HCT116 (cell line): Measurements from ENCODE around the gene NR2C2AP. TPM values are rescaled to one million over a fixed set of nuclear protein-coding genes. Genes with fewer than 3 reads are reported as not detected.

ENCODE experiments used
- ATAC-seq: fragments of 200-7000 bp; cut with Tn5 transposase; 2 replicates; pipeline ENCODE4 v1.9.1; 2020; ENCODE audit warnings: mild to moderate bottlenecking, moderate library complexity
- BruUV-seq: library from RNA; stranded (reverse); fragments of 400-500 nt; replicated peaks from 2 replicates; lab custom pipeline; 2021; lab: Mats Ljungman, UMichigan
- CTCF ChIA-PET: fragments of 300-600 bp; sonication (Branson Sonifier 250); formaldehyde crosslinking; loops from one replicate; lab custom pipeline; 2021; ENCODE audit warnings: antibody characterized with exemption; lab: Charles Lee
- POLR2A ChIA-PET: fragments of 300-600, 350-600 bp; sonication (Branson Sonifier 250); formaldehyde crosslinking; loops from one replicate; lab custom pipeline; 2021; ENCODE audit warnings: antibody characterized with exemption; lab: Charles Lee
- RAD21 ChIA-PET, 2 experiments: fragments of 300-600 bp; sonication (Branson Sonifier 250); formaldehyde crosslinking; loops; one replicate each; lab custom pipeline; 2023; ENCODE audit warnings: low total read pairs in 2 of 2; ENCODE audit not compliant: uncharacterized antibody in 2 of 2, unreplicated experiment in 2 of 2, low non-redundant PET in 1 of 2; lab: Charles Lee
- DNase-seq: peaks from one replicate; pipeline ENCODE4 v3.0.0-alpha.2; 2010; ENCODE audit warnings: low read depth, low spot score
- H2AFZ ChIP-seq: fragments of 200-600 bp; shearing (Covaris generic), sonication (generic); 2 replicates; pipeline ENCODE4 v1.6.1; 2017; ENCODE audit warnings: low read depth, mixed run types, mixed read lengths, antibody characterized with exemption, low read length; ENCODE audit not compliant: poor library complexity, severe bottlenecking
- H3K27ac ChIP-seq: 2 replicates; pipeline ENCODE4 v1.5.1; 2012; ENCODE audit warnings: low read depth, low read length
- H3K27me3 ChIP-seq: fragments of 200-600 bp; sonication (generic); 2 replicates; pipeline ENCODE4 v1.6.1; 2016; ENCODE audit warnings: mixed run types, low read length, mixed read lengths; ENCODE audit not compliant: insufficient read depth
- H3K36me3 ChIP-seq, 2 experiments: fragments of 200-500 bp in 1 of 2; fragments of 200-600 bp in 1 of 2; sonication (Bioruptor generic) in 1 of 2; sonication (generic) in 1 of 2; 2 replicates each; pipeline versions ENCODE4 v1.5.1 to v1.6.1; 2014 to 2016; ENCODE audit warnings: low read length in 2 of 2, inconsistent platforms in 1 of 2, mixed read lengths in 1 of 2, mixed run types in 1 of 2; ENCODE audit not compliant: insufficient read depth in 2 of 2, control insufficient read depth in 1 of 2
- H3K4me1 ChIP-seq, 2 experiments: fragments of 200-600 bp in 1 of 2; sonication (generic) in 1 of 2; 2 replicates each; pipeline versions ENCODE4 v1.5.1 to v1.6.1; 2012 to 2017; ENCODE audit warnings: low read length in 2 of 2, inconsistent platforms in 1 of 2, mild to moderate bottlenecking in 1 of 2, mixed read lengths in 1 of 2, mixed run types in 1 of 2, moderate library complexity in 1 of 2; ENCODE audit not compliant: insufficient read depth in 2 of 2, control insufficient read depth in 1 of 2
- H3K4me2 ChIP-seq: fragments of 200-600 bp; sonication (generic); 2 replicates; pipeline ENCODE4 v1.6.1; 2017; ENCODE audit warnings: mixed run types, low read length, mixed read lengths
- H3K4me3 ChIP-seq, 2 experiments: fragments of 200-600 bp in 1 of 2; sonication (generic) in 1 of 2; replicated peaks in 1 of 2; 2 replicates each; pipeline ENCODE4 v1.5.1; 2011 to 2016; ENCODE audit warnings: low read length in 2 of 2, control low read depth in 1 of 2, low read depth in 1 of 2, mild to moderate bottlenecking in 1 of 2, mixed read lengths in 1 of 2, mixed run types in 1 of 2
- H3K79me2 ChIP-seq: fragments of 200-600 bp; sonication (generic); 2 replicates; pipeline ENCODE4 v1.6.1; 2017; ENCODE audit warnings: mild to moderate bottlenecking, mixed run types, low read length, moderate library complexity, mixed read lengths; ENCODE audit not compliant: insufficient read depth
- H3K9ac ChIP-seq: fragments of 200-600 bp; sonication (generic); 2 replicates; pipeline ENCODE4 v1.6.1; 2016; ENCODE audit warnings: low read length, mixed read lengths
- H3K9me2 ChIP-seq: fragments of 200-600 bp; sonication (generic), shearing (Covaris generic); 2 replicates; pipeline ENCODE4 v1.6.1; 2017; ENCODE audit warnings: mixed run types, mild to moderate bottlenecking, moderate library complexity; ENCODE audit not compliant: insufficient read depth
- H3K9me3 ChIP-seq, 2 experiments: fragments of 200-500 bp in 1 of 2; fragments of 200-600 bp in 1 of 2; sonication (Bioruptor generic) in 1 of 2; sonication (generic) in 1 of 2; 2 replicates each; pipeline ENCODE4 v1.6.1; 2014 to 2017; ENCODE audit warnings: low read length in 2 of 2, mixed read lengths in 2 of 2, inconsistent platforms in 1 of 2, low read depth in 1 of 2, mild to moderate bottlenecking in 1 of 2, mixed run types in 1 of 2, moderate library complexity in 1 of 2; ENCODE audit not compliant: control insufficient read depth in 1 of 2, insufficient read depth in 1 of 2
- H4K20me1 ChIP-seq: fragments of 200-600 bp; sonication (generic), shearing (Covaris generic); 2 replicates; pipeline ENCODE4 v1.6.1; 2017; ENCODE audit warnings: mixed run types, mild to moderate bottlenecking, moderate library complexity; ENCODE audit not compliant: insufficient read depth
- CEBPB ChIP-seq: IDR thresholded peaks from 2 replicates; pipeline ENCODE4 v1.6.1; 2012; ENCODE audit warnings: low read depth
- EZH2 ChIP-seq: fragments of 200-600 bp; sonication (generic); IDR thresholded peaks from 2 replicates; pipeline ENCODE4 v1.6.1; 2017; ENCODE audit warnings: antibody characterized with exemption, mixed run types
- JUND ChIP-seq: IDR thresholded peaks from 2 replicates; pipeline ENCODE4 v1.6.1; 2012
- SP1 ChIP-seq: IDR thresholded peaks from 2 replicates; pipeline ENCODE4 v1.6.1; 2012; ENCODE audit warnings: low read depth
- SRF ChIP-seq: IDR thresholded peaks from 2 replicates; pipeline ENCODE4 v1.6.1; 2012; ENCODE audit warnings: low read depth
- ZFX ChIP-seq: fragments of 450-650 bp; IDR thresholded peaks from 2 replicates; pipeline ENCODE4 v1.6.1; 2017
- ZNF274 ChIP-seq: fragments of 200-500 bp; sonication (Bioruptor generic); IDR thresholded peaks from 2 replicates; pipeline ENCODE4 v1.6.1; 2014; ENCODE audit warnings: mild to moderate bottlenecking, low read depth, low read length, inconsistent platforms
- intact Hi-C: fragments of 100-400 bp; cut with micrococcal nuclease; formaldehyde crosslinking; loops from 2 replicates; pipeline ENCODE4 v1.10.0; 2022
- total RNA-seq: library from RNA; stranded (reverse); gene quantifications from one replicate; pipeline ENCODE4 v1.2.1, GENCODE V29; 2021; ENCODE audit not compliant: unreplicated experiment
- TF ChIP-seq, protein P1 (sequence below): IDR thresholded peaks from 2 replicates; pipeline ENCODE4 v1.6.1; 2011; ENCODE audit warnings: mild to moderate bottlenecking, low read length, moderate library complexity; ENCODE audit not compliant: insufficient replicate concordance; ENCODE audit errors: extremely low read depth
- TF ChIP-seq, protein P2 (sequence below), 3 experiments: fragments of 200-600 bp in 1 of 3; sonication (generic) in 1 of 3; IDR thresholded peaks in 2 of 3; conservative IDR thresholded peaks in 1 of 3; 2 replicates each; pipeline ENCODE4 v1.5.1; 2012 to 2017; ENCODE audit warnings: low read depth in 2 of 3, low read length in 2 of 3, antibody characterized with exemption in 1 of 3, borderline replicate concordance in 1 of 3, control low read depth in 1 of 3, mild to moderate bottlenecking in 1 of 3, mixed read lengths in 1 of 3, mixed run types in 1 of 3, moderate library complexity in 1 of 3; ENCODE audit not compliant: insufficient read depth in 1 of 3
- TF ChIP-seq, protein P3 (sequence below): IDR thresholded peaks from 2 replicates; pipeline ENCODE4 v1.6.1; 2012
- TF ChIP-seq, protein P4 (sequence below): IDR thresholded peaks from 2 replicates; pipeline ENCODE4 v1.6.1; 2012

Gene NR2C2AP
- total RNA-seq, 1 experiment from 2014 or later = 45.3 TPM

DNA sequence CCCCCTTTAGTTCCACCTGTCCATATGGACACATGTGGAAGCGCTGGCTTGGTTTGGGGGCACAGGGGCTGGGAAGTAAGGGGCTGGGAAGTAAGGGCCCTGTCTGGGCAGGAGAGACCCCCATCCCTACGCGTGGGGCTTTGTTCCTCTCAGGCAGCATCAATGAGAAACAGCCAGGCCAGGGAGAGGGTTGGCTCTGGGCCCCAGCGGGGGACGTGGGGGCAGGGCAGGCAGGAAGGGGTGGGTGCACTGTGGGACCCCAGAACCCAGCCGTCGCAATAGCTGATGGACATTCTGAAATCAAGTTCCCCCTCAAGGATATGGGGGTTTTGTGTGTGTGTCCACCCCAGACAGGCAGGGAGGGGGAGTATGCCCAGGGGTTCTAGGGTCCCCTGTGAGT, 9.7 kb upstream of the NR2C2AP start:
- intact Hi-C loops = no loop called here
- H3K4me2 ChIP-seq = no peak overlapping the region
- no peaks in the 10 kb centered on the region for H3K9me2 ChIP-seq
- no peaks in the 10 kb centered on the region for H3K79me2 ChIP-seq
- TF ChIP-seq, protein P1, sequence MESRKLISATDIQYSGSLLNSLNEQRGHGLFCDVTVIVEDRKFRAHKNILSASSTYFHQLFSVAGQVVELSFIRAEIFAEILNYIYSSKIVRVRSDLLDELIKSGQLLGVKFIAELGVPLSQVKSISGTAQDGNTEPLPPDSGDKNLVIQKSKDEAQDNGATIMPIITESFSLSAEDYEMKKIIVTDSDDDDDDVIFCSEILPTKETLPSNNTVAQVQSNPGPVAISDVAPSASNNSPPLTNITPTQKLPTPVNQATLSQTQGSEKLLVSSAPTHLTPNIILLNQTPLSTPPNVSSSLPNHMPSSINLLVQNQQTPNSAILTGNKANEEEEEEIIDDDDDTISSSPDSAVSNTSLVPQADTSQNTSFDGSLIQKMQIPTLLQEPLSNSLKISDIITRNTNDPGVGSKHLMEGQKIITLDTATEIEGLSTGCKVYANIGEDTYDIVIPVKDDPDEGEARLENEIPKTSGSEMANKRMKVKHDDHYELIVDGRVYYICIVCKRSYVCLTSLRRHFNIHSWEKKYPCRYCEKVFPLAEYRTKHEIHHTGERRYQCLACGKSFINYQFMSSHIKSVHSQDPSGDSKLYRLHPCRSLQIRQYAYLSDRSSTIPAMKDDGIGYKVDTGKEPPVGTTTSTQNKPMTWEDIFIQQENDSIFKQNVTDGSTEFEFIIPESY = no peak
- TF ChIP-seq, all 23 proteins: peak for 0
- H3K27me3 ChIP-seq = no peaks in the 10 kb centered on the region
- H3K27ac ChIP-seq = no peak overlapping the region
- DNase-seq = no peak
- peaks cover 5 to 10% of the 10 kb centered on the region in 2 experiments; a peak in 2 of 4 replicates for H3K4me1 ChIP-seq
- ChIA-PET CTCF (no interaction called here), POLR2A (no interaction called here), RAD21 (no interaction called here)
- ATAC-seq = no peak
- no peak overlapping the region for H3K9ac ChIP-seq
- no peaks in the 10 kb centered on the region for H4K20me1 ChIP-seq
- no peaks in the 10 kb centered on the region for H3K9me3 ChIP-seq
- H2AFZ ChIP-seq = no peak overlapping the region
- no TSS peak for BruUV-seq
- H3K4me3 ChIP-seq = no peak overlapping the region
- no peaks in the 10 kb centered on the region for H3K36me3 ChIP-seq

DNA sequence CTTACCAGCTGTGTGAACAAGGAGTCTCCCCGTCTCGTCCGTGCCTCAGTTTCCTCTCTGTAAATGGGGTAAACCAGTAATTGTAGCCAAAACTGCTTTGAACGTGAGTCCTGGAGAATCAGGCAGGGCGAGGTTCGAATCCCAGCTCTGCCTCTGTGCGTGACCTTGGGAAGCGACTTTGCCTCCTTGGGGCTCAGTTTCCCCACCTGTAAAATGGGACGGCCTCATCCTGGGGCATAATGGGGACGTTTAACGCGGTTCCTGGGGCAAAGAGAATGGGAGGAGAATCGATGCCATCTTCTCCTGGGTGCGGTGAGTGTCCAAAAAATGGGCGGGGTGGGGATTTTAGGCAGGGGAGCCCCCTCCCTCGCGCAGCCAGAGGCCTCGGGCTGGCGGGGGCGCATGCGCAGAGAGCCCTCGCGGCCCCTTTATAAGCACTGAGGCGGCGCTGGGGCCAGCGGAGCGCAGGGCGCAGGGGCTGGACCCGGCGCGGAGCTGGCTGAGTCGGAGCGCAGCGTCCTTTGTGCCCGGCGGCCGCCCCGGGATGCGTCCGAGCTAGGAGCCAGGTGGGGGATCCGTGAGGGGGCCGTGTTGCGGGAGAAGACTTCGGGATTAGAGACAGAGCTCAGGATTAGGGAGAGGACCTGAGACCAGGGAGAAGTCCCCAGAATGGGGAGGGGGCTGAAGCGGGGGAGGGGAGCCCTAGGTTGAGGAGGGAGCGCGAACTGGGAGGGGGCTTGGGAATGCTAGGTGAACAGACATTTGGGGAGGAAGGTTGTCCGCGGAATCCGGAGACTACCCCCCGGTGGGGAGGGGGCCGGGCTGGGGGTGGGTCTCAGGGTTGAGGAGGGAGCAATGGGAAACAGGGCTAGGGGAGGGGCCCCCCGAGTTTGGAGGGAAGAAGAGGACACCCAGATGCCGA, 8.5 kb upstream of the NR2C2AP start, which contains the start of gene NCAN:
Gene NCAN, plus strand, starts transcription at position 460 of the 922 bp plus-strand sequence. CDS start 4,996 bp downstream, outside the sequence.
- BruUV-seq = no TSS peak
- no peaks in the 10 kb centered on the region for H3K9me3 ChIP-seq
- no peak within 1 kb of the TSS for H3K4me2 ChIP-seq
- DNase-seq (no peak), ATAC-seq (no peak)
- peaks cover 0 to 11% of the 10 kb centered on the region in 2 experiments; a peak in 1 of 4 replicates for H3K4me1 ChIP-seq
- H3K9ac ChIP-seq = no peak within 1 kb of the TSS
- H3K9me2 ChIP-seq = no peaks in the 10 kb centered on the region
- ChIA-PET POLR2A (no interaction called here), RAD21 (no interaction called here), CTCF (no interaction called here)
- H3K79me2 ChIP-seq = no peaks in the 10 kb centered on the region
- no peaks in the 10 kb centered on the region for H4K20me1 ChIP-seq
- H3K4me3 ChIP-seq = no peak within 1 kb of the TSS
- intact Hi-C loops = no loop called here
- H3K27me3 ChIP-seq = no peaks in the 10 kb centered on the region
- H3K27ac ChIP-seq = no peak within 1 kb of the TSS
- H3K36me3 ChIP-seq = no peaks in the 10 kb centered on the region
- H2AFZ ChIP-seq = no peak within 1 kb of the TSS
- TF ChIP-seq, protein P1 = no peak
- TF ChIP-seq, protein P2, sequence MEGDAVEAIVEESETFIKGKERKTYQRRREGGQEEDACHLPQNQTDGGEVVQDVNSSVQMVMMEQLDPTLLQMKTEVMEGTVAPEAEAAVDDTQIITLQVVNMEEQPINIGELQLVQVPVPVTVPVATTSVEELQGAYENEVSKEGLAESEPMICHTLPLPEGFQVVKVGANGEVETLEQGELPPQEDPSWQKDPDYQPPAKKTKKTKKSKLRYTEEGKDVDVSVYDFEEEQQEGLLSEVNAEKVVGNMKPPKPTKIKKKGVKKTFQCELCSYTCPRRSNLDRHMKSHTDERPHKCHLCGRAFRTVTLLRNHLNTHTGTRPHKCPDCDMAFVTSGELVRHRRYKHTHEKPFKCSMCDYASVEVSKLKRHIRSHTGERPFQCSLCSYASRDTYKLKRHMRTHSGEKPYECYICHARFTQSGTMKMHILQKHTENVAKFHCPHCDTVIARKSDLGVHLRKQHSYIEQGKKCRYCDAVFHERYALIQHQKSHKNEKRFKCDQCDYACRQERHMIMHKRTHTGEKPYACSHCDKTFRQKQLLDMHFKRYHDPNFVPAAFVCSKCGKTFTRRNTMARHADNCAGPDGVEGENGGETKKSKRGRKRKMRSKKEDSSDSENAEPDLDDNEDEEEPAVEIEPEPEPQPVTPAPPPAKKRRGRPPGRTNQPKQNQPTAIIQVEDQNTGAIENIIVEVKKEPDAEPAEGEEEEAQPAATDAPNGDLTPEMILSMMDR (IDR thresholded peaks at IDR 0.05 in 2 of 3, conservative IDR thresholded peaks at IDR 0.05 in 1 of 3; ENCODE audit: borderline replicate concordance in 1 of 3, insufficient read depth in 1 of 3, low read depth in 2 of 3, low read length in 2 of 3) = no peak
- TF ChIP-seq CEBPB (no peak), ZNF274 (no peak), SP1 (no peak), SRF (no peak), ZFX (no peak), EZH2 (no peak), JUND (no peak)
- TF ChIP-seq, protein P3, sequence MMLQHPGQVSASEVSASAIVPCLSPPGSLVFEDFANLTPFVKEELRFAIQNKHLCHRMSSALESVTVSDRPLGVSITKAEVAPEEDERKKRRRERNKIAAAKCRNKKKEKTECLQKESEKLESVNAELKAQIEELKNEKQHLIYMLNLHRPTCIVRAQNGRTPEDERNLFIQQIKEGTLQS = no peak
- TF ChIP-seq, protein P4, sequence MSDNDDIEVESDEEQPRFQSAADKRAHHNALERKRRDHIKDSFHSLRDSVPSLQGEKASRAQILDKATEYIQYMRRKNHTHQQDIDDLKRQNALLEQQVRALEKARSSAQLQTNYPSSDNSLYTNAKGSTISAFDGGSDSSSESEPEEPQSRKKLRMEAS = no peak
